HG03571 (cell line): Measurements from ENCODE around the gene KCNAB2.
"Not testable (repeated sequence)": the region's sequence is repeated elsewhere in the genome, so short reads cannot be mapped to it uniquely, and the experiment has no call there.

Experiments used
- ATAC-seq: cut with Tn5 transposase; IDR thresholded peaks from one replicate; pipeline ENCODE4 v1.9.1; 2021; ENCODE audit not compliant: unreplicated experiment

Gene KCNAB2

DNA sequence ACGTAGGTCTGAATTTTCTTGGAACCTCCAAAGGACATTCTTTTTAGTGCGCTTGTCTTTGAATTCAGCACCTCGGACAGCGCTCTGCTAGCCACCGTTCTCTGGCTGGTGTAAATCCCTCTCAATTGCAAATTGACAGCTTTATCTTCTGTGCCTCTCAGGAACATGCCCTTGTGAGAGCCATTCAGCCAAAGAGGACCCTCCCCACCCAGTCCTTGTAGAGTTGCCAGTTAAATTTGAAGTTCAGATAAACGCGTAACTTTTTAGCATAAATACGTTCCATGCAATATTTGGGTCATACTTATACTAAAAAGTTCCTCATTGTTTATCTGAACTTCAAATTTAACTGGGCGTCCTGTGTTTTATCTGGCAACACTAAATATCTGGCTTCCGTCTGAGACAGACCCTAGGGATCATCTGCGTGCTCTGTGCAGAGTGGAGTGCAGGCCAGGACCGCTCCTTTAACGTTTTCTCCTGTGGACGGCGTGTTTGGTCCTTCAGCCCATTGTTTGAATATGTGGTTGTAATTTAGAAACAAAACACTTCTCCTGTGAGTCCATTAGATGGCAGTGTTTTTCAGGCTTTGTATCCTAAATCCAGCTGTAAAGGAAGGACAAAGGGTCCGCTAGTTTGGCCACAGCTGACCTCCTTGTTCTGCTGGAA lies 7.0 kb downstream of the KCNAB2 start:
- ATAC-seq: no peak

DNA sequence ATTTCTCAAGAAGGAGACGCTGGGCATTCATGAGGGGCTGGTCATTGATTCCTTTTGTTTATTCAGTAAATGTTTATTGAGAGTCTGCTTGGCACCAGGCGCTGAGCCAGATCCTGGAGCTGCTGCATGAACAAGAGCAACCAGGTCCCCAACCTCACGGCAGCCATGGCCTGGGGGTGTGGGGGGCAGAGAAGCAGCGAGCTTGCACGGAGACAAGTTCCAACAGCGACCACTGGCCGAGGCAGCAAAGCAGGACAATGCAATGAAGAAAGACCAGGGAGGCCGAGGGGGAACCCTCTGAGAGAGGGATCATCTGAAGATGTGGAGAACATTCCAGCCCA lies 7.5 kb downstream of the KCNAB2 start:
- no peak for ATAC-seq

DNA sequence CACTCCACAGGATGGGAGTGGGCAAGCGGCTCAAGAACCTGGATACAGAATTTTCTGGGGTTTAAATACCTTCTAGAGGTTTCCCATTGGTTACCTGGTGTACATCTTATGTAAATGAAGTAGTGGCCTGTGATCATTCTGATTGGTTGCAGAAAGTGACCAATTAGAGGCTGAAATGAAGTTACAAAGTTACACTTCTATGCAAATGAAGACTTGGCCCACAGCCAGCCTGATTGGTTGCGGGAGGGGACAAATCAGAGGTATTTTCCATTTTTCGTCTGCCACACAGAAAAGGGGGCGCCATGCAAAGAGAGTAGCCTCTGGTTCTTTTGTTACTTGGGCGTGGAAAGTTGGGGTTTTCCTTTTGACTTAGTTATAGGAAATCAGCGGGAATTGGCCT lies 8.9 kb downstream of the KCNAB2 start:
- ATAC-seq: no peak

DNA sequence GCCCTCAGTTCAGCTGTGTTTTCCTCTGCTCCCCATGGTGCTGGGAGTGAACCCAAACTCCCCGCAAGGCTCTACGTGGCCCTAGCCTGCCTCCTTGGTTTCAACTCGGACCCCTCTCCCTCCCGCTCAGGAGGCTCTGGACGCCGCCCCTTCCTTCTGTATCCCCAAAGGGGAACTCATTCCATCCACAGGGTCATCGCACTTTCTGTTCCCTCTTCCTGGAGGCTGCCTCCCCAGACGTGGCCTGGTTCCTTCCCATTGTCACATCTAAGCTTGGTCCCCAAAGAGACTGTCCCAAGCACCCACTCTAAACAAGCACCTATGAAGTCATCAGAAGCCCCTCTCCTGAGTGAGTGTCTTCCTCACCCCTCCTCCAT lies 10.9 kb downstream of the KCNAB2 start:
- ATAC-seq: no peak

DNA sequence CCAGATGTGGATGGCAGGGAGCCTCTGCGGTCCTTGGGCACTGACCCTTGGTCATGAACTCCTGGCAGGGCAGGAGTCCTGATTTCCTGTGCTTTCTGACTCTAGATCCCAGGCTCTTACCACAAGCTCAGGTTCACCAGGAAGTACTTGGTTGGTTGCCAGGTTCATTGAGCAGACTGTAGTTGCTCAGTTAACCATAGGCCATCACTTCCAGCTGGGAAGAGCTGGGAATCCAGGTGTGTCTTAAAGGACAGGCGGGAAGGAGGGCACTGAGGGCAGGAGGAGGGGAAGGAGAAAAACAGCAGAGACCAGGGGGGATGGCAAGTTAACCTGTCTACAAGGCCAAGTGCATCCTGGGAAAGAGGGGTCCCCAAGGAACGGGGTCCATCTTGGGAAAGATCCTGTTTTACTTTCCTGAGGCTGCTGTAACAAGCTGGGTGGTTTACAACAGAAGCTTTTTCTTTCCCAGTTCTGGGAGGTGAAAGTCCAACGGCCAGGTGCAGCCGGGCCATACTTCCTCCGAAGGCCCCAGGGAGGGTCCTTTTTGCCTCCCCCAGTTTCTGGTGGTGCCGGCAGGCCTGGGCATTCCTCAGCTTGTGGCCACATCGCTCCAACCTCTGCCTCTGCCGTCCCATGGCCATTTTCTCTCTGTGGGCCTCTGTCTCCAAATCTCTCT lies 11.6 kb downstream of the KCNAB2 start:
- no peak for ATAC-seq

DNA sequence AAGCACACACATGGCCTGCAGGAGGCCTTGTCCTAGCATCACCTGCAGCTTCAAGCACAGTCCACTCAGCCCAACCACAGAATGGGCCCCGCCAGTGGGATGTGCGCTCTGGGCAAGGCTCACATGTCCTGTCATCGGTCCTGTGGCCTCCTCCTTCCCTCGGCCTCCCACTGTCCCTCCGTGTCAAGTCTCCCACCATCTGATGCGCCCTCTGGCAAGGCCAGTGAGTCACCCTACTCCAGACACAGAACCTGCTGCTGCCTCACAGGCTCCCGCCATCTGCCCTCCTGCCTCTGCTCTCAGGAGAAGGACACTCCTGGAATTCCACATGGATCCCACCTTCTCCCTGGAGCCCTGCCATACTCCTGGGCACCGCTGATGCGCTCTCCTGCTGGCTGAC lies 14.2 kb downstream of the KCNAB2 start:
- no peak for ATAC-seq

DNA sequence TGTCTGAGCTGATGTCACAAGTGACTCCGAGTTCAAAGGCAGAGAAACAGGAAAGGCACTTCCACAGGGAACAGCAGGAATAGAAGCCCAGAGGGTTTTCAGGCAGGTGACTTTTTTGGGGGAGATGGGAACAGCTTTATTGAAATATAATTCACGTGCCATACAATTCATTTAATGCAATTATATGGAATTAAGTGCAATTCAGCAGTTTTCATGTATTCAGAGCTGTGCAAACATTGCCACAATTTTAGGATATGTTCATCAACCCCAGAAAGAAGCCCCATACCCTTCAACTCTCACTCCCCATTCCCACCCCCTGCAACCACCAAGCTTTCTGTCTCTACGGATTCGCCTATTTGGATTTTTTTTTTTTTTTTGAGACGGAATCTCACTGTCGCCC lies 17.0 kb downstream of the KCNAB2 start:
- no peak for ATAC-seq

DNA sequence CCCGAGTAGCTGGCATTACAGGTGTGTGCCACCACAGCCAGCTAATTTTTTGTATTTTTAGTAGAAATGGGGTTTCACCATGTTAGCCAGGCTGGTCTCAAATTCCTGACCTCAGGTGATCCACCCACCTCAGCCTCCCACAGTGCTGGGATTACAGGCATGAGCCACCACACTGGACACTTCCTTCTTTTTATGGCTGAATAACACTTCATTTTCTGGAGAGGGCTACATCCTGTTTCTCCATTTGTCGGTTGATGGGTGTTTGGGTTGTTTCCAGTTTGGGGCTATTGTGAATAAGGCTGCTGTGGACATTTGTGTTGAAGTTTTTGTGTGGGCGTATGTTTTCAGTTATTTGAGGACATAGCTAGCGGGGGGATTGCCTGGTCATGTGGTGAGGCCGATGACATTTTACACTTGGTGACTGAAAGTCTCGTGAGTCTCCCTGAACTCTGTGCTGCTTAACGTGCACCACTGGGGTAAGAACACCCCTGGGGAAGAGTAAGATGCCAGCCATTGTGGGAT lies 17.9 kb downstream of the KCNAB2 start:
- not testable (repeated sequence) for ATAC-seq

DNA sequence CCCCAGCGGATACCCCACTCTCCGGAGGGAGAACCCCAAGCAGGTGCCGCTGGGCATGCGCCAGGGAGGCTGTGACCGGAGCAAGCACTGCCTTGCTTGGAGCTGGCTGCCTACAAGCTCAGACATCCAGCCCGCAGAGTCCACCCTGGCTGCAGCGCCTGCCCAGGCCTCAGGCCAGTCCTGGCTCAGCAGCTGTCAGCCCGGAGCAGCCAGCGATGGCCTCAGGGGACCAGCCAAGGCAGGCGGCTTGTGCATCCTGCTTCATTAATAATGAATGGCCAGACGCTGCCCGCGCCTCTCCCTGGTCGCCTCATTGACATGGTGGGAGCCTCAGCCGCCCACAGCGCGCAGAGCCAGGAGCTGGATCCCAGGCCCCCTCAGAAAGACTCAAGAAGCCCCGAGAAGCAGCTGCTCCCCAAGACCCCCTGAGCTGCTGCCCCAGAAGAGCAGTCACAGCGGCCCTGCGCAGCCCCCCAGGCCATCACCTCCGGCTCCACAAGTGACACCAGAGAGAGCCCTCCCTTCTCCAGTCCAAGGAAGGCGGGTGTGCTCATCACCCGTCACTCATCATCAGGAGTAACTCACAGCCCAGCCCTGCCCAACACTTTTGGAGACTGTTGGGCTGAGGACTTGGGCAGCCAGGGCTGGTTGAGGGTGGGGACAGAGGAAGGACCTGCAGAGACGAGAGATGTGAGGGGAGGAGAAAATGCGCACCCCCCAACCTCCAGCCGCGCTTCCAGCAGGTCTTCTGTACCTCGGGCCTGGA lies 19.6 kb downstream of the KCNAB2 start:
- no peak for ATAC-seq

DNA sequence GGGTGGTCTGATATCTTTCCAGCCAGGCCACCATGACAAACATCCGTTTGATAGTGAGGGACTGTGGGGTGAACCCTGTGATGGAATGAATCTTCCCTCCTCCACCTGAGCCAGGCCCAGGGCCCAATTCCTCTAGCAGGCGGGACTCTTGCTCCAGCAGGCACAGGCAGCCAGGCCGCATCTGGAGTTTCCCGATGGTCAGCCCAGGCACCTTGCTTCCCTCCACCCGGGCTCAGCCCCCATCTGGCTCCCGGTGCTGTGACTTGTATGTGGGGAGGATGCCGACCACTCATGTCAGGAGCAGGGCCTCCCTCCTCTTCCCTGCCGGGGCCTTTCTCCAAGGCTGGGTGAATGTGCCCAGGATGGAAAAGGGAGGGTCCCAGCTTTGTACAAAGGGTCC lies 21.0 kb downstream of the KCNAB2 start:
- no peak for ATAC-seq

DNA sequence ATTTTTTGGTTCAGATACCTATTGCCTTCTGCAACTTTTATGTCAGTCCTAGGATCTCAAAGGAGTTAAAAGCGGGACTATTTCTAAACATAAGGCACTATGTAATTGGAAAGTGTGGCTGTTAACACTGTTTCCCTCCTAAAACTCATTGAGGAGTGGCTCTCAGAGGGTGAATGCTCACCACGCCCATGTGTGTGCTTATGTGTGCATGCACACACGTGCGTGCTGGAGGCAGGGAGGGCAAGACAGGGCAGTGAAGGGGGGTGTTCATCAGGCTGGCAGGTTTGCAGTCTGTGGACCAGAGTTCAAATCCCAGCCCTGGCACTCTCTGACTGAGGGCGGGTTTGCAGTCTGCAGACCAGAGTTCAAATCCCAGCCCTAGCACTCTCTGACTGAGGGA lies 22.4 kb downstream of the KCNAB2 start:
- no peak for ATAC-seq

DNA sequence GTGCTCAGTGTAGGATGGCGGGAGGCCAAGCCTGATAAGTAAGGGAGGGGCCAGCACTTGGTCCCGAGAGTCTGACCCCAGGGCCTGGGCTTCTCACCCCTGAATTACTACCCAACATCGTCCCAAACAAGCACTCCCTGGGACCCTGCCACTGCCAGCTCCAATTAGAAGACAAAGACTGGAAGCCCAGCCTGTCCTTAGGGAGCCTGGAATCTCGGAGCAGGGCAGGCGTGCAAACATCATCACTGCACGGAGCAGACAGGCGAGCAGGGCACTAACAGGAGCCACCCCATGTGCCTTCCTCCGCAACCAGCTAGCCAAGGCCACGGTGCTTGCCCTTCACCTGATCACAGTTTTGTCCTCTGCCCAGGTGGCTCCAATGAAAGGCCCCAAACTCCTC lies 23.2 kb downstream of the KCNAB2 start:
- no peak for ATAC-seq

DNA sequence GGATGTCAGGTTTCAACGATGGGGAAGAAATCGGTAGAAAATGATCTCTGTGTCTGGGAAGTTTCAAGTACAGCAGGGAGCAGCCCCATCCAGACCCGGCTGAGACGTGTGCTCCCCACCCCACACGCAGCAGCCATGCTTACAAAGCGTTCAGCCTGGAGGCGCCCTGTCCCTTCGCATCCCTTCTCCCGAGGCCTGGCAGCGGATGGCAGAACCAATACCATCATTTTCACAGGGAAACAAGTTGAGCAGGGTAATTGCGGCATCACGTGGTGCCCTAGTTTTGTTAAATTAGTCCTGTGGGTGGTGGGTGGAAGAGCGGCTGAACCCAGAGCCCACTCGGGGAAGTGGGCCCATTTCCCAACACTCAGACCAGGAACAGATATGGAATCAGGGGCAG lies 23.9 kb downstream of the KCNAB2 start:
- ATAC-seq: no peak

DNA sequence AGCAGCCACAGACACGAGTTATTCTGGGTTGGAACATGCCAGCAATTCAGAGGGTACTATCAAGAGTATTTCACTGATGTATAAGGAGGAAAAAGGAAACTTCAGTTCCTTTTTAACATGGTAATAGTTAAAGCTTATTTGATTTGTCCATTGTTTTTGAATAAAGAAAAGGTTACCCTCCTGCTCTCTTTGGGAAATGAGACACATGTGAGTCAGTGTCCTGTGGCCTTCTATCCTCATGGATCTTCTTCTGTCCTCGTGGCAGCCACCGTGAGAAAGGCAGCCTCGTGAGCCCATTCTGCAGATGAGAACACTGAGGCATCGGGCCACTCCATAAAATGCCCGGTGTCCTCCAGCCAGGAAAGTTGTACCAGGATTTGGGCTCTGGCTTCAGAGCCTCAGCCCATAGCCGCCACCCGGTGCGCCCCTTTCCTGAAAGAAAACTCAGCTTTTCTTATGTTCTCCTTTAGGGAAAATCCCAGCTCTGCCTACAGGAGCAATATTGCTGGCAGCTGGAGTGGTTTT lies 24.8 kb downstream of the KCNAB2 start:
- no peak for ATAC-seq

DNA sequence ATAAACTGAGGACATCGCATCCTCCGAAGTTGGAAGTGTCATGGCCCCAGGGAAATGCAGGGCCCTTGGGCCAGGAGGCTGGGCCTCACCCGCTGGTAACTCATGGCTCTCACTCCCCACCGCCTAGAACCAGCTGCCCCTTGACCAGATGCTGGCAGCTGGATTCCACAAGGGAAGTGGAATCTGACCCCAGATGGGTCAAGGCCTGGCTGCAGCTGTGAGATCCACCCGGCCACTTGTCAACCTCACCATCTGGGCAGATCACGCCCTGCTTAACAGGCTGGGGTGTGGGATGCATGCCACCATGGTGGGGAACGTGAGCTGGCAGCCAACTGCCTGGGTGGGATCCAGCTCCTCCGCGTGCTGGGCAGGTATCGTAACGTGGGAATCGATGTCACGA lies 25.5 kb downstream of the KCNAB2 start:
- ATAC-seq: no peak

DNA sequence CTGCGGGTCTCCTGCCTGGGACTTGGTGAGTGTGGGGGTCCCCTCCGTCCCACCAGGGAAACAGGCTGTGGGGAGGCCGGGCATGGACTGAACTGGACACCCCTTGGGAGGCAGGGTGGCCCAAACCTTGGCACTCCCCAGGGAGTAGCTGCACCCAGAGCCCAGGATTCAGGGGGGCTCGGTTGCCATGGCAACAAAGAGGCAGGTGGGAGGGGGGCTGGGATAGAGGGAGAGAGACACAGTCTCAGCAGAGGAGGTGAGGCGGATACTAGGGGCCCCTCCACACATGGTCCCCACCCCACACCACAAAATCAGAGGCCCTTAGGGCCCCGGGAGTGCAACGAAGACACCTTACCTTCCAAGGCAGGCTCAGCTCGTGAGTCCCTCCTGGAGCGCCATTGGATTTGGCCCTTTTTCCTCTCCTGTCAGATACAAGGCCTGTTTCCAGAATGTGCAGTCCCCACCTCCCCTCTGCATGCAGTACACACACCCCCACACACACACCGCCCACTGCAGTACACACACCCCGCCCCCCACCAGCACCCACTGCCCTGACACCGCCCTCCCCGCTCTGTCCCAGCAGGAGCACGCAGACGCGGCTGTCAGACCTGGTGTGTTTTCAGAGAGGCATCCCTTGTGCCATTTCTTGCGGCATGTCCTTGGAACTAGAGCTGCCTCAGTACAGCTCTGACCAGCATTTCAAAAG lies 27.2 kb downstream of the KCNAB2 start:
- no peak for ATAC-seq

DNA sequence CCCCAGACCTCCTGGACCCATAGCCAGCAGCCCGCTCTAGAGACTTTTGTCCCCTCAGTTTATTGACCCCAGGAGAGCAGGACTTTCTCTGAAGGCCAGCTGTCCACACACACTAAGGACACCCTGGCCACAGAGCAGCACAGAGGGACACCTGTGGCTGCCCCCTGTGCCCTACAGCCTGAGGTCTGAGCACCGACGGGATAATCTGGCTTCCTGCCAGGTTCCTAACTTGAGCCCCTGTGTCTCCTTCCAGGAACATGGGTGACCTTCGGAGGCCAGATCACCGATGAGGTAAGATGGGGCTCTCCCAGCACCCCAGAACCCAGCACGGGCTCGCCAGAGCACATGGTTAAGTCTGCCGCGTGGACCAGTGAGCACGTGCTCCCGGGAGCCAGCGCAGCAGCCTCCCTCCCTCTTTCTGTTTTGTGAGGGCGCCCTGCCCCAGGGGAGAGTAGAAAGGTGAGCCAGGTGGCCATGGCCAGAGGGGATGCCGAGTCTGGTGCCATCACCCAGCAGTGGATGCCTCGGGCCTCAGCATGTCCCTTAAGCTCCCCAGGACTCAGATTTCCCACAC lies 27.9 kb downstream of the KCNAB2 start:
- no peak for ATAC-seq

DNA sequence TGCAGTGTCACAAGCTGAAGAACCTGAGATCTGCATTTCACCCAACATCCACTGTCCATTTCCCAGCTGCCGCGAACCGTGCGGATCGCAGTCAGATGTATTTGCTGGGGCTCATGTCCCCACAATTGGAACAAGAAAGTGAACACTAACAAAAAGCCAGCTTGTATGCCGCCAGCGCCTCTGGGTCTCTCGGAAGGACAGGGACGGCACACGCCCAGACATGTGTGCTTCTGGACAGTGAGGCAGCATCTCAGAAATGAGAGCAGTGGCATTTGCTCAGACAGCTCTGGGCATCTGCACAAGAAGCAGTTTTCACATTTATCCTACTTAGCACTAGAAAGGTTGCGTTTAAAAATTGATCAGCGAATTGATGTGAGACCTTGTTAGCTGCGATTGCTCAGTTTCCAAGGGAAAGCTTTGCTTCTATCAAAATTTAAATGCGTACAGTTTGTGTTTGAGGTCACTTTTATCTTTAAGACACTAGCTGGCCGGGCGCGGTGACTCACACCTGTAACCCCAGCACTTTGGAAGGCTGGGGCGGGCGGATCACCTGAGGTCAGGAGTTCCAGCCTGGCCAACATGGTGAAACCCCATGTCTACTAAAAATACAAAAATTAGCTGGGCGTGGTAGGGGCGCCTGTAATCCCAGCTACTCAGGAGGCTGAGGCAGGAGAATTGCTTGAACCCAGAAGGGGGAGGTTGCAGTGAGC lies 28.7 kb downstream of the KCNAB2 start:
- ATAC-seq: no peak

DNA sequence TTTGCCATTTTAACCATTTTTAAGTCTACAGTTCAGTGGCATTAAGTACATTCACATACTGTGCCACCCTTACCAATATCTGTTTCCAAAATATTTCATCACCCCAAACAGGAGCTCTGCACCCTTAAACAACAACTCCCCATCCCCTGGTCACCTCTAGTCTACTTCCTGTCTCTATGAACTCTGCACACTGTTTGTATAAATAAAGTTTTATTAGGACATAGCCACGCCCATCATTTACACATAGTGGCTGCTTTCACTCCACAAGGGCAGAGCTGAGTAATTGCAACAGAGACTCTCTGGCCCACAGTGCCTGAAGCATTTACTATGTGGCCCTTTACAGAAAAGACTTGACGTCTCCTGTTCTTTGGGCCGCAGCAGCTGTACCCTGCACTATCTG lies 30.1 kb downstream of the KCNAB2 start:
- ATAC-seq: no peak

DNA sequence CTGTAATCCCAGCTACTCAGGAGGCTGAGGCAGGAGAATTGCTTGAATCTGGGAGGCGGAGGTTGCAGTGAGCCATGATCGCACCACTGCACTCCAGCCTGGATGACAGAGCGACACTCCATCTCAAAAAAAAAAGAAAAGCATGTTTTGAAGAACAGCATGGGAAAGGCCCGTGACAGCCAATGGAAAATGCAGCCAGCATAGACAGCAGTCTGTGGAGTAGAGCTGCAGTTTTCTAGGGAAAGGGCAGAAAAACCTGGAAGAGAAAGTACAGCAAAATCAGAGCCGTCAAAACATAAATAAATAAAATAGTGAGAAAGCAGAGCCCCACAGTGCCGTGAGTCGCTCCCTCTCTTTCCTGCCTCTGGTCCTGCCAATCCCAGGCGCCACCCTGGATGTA lies 31.4 kb downstream of the KCNAB2 start:
- ATAC-seq: not testable (repeated sequence)
